Fibroblast of lung (primary cell): Measurements from ENCODE around the gene KCNK10. TPM values are rescaled to one million over a fixed set of nuclear protein-coding genes. Genes with fewer than 3 reads are reported as not detected.

Experiments
- DNase-seq, 2 donors: peaks; one replicate each; pipeline versions ENCODE4 v3.0.0 to v3.0.0-alpha.2; 2010; ENCODE audit warnings: low read depth in 2 of 2
- H2AFZ ChIP-seq: 2 replicates; pipeline ENCODE4 v1.5.1; 2012; ENCODE audit warnings: low read length, control low read depth, inconsistent platforms
- H3K27ac ChIP-seq: 2 replicates; pipeline ENCODE4 v1.5.1; 2011; ENCODE audit warnings: low read length, control low read depth; ENCODE audit not compliant: insufficient read depth
- H3K27me3 ChIP-seq: 2 replicates; pipeline ENCODE4 v1.5.1; 2011; ENCODE audit warnings: mild to moderate bottlenecking, low read length; ENCODE audit not compliant: control insufficient read depth, insufficient read depth
- H3K36me3 ChIP-seq: 2 replicates; pipeline ENCODE4 v1.5.1; 2011; ENCODE audit warnings: low read length; ENCODE audit not compliant: control insufficient read depth, insufficient read depth
- H3K4me1 ChIP-seq: 2 replicates; pipeline ENCODE4 v1.5.1; 2011; ENCODE audit warnings: low read length; ENCODE audit not compliant: control insufficient read depth, insufficient read depth; ENCODE audit errors: extremely low read depth
- H3K4me2 ChIP-seq: 2 replicates; pipeline ENCODE4 v1.5.1; 2011; ENCODE audit warnings: low read length, control low read depth; ENCODE audit not compliant: insufficient read depth; ENCODE audit errors: extremely low read depth
- H3K4me3 ChIP-seq, 4 experiments: fragments of 200-600 bp in 1 of 4; sonication (generic) in 1 of 4; replicated peaks in 1 of 4; 2 replicates each; pipeline ENCODE4 v1.5.1; 2011 to 2016; ENCODE audit warnings: low read length in 4 of 4, low read depth in 3 of 4, mild to moderate bottlenecking in 3 of 4, control low read depth in 2 of 4, inconsistent platforms in 1 of 4, mixed read lengths in 1 of 4; ENCODE audit not compliant: insufficient read depth in 1 of 4; ENCODE audit errors: control extremely low read depth in 1 of 4
- H3K79me2 ChIP-seq: 2 replicates; pipeline ENCODE4 v1.5.1; 2012; ENCODE audit warnings: mild to moderate bottlenecking, low read length, inconsistent platforms; ENCODE audit not compliant: control insufficient read depth, insufficient read depth
- H3K9ac ChIP-seq: 2 replicates; pipeline ENCODE4 v1.5.1; 2011; ENCODE audit warnings: mild to moderate bottlenecking, low read length, control low read depth; ENCODE audit not compliant: insufficient read depth
- H3K9me3 ChIP-seq: 2 replicates; pipeline ENCODE4 v1.5.1; 2012; ENCODE audit warnings: low read depth, low read length; ENCODE audit not compliant: control insufficient read depth, insufficient read depth
- H4K20me1 ChIP-seq: 2 replicates; pipeline ENCODE4 v1.5.1; 2011; ENCODE audit warnings: low read length; ENCODE audit not compliant: control insufficient read depth, insufficient read depth; ENCODE audit errors: extremely low read depth
- EZH2 ChIP-seq: IDR thresholded peaks from 2 replicates; pipeline ENCODE4 v1.5.1; 2012; ENCODE audit warnings: low read length, control low read depth, mild to moderate bottlenecking; ENCODE audit errors: missing control alignments
- polyA plus RNA-seq, 2 donors: library from polyadenylated mRNA; depleted of rRNA in 1 of 2; stranded (reverse) in 1 of 2; unstranded in 1 of 2; fragments of >200 nt; gene quantifications; 2 replicates each; pipeline ENCODE4 v1.2.1, GENCODE V29; 2011 to 2012; ENCODE audit warnings: missing spikeins in 1 of 2
- total RNA-seq: library from RNA; depleted of rRNA; stranded (reverse); fragments of >200 nt; gene quantifications from 2 replicates; pipeline ENCODE4 v1.2.1, GENCODE V29; 2014
- TF ChIP-seq, protein P1 (sequence below), 2 donors: IDR thresholded peaks in 1 of 2; conservative IDR thresholded peaks in 1 of 2; 1 replicate in 1 of 2; 2 replicates in 1 of 2; pipeline ENCODE4 v1.5.1; 2011 to 2012; ENCODE audit warnings: low read length in 2 of 2, control low read depth in 1 of 2, inconsistent platforms in 1 of 2, low read depth in 1 of 2, mild to moderate bottlenecking in 1 of 2

The KCNK10 gene
- total and polyA plus RNA-seq, 2 donors (not counting 1 experiment from before 2014, with no cell fraction given): not detected

DNA sequence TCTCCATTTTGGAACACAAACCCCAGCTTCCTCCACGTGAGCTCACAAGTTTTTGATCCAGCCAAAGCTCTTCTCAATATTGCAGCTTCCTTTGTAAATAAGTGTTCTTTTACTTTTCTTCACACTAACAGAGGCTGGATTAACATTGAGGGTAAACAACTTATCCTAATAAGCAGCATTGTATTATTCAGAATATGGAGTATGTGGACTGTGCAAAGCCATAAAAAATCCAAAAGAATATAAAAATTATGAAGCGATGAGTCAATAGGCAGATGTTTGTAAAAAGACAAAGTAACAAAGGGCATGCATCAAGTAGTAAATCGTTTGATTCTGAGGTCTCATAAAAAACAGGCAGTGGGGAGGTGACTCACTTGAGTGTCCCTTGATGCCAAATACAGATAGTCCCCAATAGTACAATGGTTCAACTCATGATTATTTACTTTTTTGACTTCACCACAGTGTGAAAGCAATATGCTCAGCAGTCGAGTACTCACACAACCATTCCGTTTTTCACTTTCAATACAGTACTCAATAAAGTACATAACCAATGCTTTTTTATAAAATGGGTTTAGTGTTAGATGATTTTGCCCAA, 23.1 kb upstream of the KCNK10 start:
- no peak overlapping the region for H2AFZ ChIP-seq
- H3K27ac ChIP-seq: no peak overlapping the region
- no peaks in the 10 kb centered on the region for H3K36me3 ChIP-seq
- H3K9me3 ChIP-seq: no peaks in the 10 kb centered on the region
- no peak overlapping the region for H3K9ac ChIP-seq
- no peaks in the 10 kb centered on the region for H4K20me1 ChIP-seq
- H3K79me2 ChIP-seq: no peaks in the 10 kb centered on the region
- no peaks in the 10 kb centered on the region for H3K27me3 ChIP-seq
- no peak overlapping the region for H3K4me2 ChIP-seq
- no peaks in the 10 kb centered on the region for H3K4me1 ChIP-seq
- no peak for TF ChIP-seq EZH2
- TF ChIP-seq, protein P1, sequence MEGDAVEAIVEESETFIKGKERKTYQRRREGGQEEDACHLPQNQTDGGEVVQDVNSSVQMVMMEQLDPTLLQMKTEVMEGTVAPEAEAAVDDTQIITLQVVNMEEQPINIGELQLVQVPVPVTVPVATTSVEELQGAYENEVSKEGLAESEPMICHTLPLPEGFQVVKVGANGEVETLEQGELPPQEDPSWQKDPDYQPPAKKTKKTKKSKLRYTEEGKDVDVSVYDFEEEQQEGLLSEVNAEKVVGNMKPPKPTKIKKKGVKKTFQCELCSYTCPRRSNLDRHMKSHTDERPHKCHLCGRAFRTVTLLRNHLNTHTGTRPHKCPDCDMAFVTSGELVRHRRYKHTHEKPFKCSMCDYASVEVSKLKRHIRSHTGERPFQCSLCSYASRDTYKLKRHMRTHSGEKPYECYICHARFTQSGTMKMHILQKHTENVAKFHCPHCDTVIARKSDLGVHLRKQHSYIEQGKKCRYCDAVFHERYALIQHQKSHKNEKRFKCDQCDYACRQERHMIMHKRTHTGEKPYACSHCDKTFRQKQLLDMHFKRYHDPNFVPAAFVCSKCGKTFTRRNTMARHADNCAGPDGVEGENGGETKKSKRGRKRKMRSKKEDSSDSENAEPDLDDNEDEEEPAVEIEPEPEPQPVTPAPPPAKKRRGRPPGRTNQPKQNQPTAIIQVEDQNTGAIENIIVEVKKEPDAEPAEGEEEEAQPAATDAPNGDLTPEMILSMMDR (conservative IDR thresholded peaks at IDR 0.05 in 1 of 2, IDR thresholded peaks at IDR 0.05 in 1 of 2; ENCODE audit: low read depth in 1 of 2, low read length in 2 of 2): no peak
- H3K4me3 ChIP-seq: no peak overlapping the region
- no peak for DNase-seq

DNA sequence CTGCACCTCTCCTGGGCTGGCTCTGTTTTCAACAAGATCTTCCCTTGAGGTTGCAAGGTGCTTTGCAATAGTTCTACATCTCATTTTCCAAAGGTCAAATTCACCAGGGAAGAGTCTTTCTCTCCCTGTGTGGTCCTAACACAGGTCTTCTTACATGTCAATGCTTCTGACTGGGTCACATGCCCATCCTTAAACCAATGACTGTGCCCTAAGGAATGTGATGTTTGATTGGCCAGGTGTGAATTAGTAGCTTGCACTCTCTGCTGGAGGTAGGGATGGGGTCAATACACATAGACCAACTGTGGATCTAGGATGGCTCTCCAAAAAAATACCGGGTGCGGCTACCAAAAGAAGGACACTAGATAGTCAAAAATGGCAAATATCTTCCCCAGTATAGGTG, 19.9 kb upstream of the KCNK10 start:
- H3K27ac ChIP-seq: no peak overlapping the region
- H3K4me2 ChIP-seq: no peak overlapping the region
- H3K4me3 ChIP-seq: no peak overlapping the region
- DNase-seq: no peak
- no peaks in the 10 kb centered on the region for H3K79me2 ChIP-seq
- H2AFZ ChIP-seq: no peak overlapping the region
- H3K9me3 ChIP-seq: no peaks in the 10 kb centered on the region
- no peaks in the 10 kb centered on the region for H3K4me1 ChIP-seq
- H4K20me1 ChIP-seq: no peaks in the 10 kb centered on the region
- H3K36me3 ChIP-seq: no peaks in the 10 kb centered on the region
- no peak overlapping the region for H3K9ac ChIP-seq
- H3K27me3 ChIP-seq: no peaks in the 10 kb centered on the region
- no peak for TF ChIP-seq EZH2
- TF ChIP-seq, protein P1 (conservative IDR thresholded peaks at IDR 0.05 in 1 of 2, IDR thresholded peaks at IDR 0.05 in 1 of 2; ENCODE audit: low read depth in 1 of 2, low read length in 2 of 2): no peak

DNA sequence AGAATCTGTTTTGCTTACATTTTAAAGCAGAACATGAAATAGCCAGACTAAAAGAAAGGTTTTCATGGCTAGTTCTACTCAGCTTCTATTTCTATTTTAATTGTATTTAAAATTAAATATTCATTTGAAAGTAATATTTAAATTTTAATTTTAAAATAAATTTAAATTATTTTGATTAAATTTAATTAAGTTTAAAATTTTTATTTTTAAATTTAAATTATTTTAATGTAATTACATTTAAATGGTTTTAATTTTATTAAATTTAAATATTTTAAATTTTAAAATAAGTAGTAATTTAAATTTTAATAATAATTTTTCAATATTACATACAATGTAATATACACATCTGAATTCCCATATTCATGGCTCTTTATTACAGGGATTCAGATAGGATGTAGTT, 17.3 kb upstream of the KCNK10 start:
- H3K4me2 ChIP-seq: no peak overlapping the region
- H3K79me2 ChIP-seq: no peaks in the 10 kb centered on the region
- no peak for DNase-seq
- no peaks in the 10 kb centered on the region for H3K4me1 ChIP-seq
- no peaks in the 10 kb centered on the region for H3K9me3 ChIP-seq
- no peak overlapping the region for H3K9ac ChIP-seq
- TF ChIP-seq, protein P1 (conservative IDR thresholded peaks at IDR 0.05 in 1 of 2, IDR thresholded peaks at IDR 0.05 in 1 of 2; ENCODE audit: low read depth in 1 of 2, low read length in 2 of 2): no peak
- TF ChIP-seq EZH2: no peak
- H4K20me1 ChIP-seq: no peaks in the 10 kb centered on the region
- H3K27ac ChIP-seq: no peak overlapping the region
- no peaks in the 10 kb centered on the region for H3K36me3 ChIP-seq
- H3K4me3 ChIP-seq: no peak overlapping the region
- no peak overlapping the region for H2AFZ ChIP-seq
- H3K27me3 ChIP-seq: no peaks in the 10 kb centered on the region
